HG03045 (cell line): ENCODE measurements around the gene ZNF462.

Source experiments
- ATAC-seq: cut with Tn5 transposase; IDR thresholded peaks from one replicate; pipeline ENCODE4 v1.9.1; 2021; ENCODE audit warnings: mild to moderate bottlenecking, moderate library complexity; ENCODE audit not compliant: unreplicated experiment

Gene ZNF462

GRCh38 chr9:106921341-106921899, 58.5 kb downstream of the ZNF462 start:
- no peak for ATAC-seq

- no peak for ATAC-seq
Observed at GRCh38 chr9:106922026-106922425, 59.1 kb downstream of the ZNF462 start.

- no peak for ATAC-seq
Observed at GRCh38 chr9:106925392-106925791, 62.4 kb downstream of the ZNF462 start.

GRCh38 chr9:106927916-106928315, 65.0 kb downstream of the ZNF462 start:
- ATAC-seq = no peak

GRCh38 chr9:106928350-106928749, 65.4 kb downstream of the ZNF462 start:
- no peak for ATAC-seq

- ATAC-seq = no peak
Observed at GRCh38 chr9:106929471-106930177, 66.7 kb downstream of the ZNF462 start.

GRCh38 chr9:106930477-106930876, 67.5 kb downstream of the ZNF462 start:
- no peak for ATAC-seq

- no peak for ATAC-seq
Observed at GRCh38 chr9:106931466-106931865, 68.5 kb downstream of the ZNF462 start.

GRCh38 chr9:106932178-106932577, 69.2 kb downstream of the ZNF462 start:
- no peak for ATAC-seq

- ATAC-seq = no peak
Observed at GRCh38 chr9:106932675-106933074, 69.7 kb downstream of the ZNF462 start.

GRCh38 chr9:106933470-106933869, 70.5 kb downstream of the ZNF462 start:
- ATAC-seq = no peak

- ATAC-seq = no peak
Observed at GRCh38 chr9:106934442-106935238, 71.7 kb downstream of the ZNF462 start.

- ATAC-seq = no peak
Observed at GRCh38 chr9:106936680-106937079, 73.7 kb downstream of the ZNF462 start.

GRCh38 chr9:106941916-106942315, 79.0 kb downstream of the ZNF462 start:
- no peak for ATAC-seq

- ATAC-seq = no peak
Observed at GRCh38 chr9:106945727-106946660, 83.0 kb downstream of the ZNF462 start.

GRCh38 chr9:106947106-106947900, 84.3 kb downstream of the ZNF462 start:
- no peak for ATAC-seq

GRCh38 chr9:106953174-106953573, 90.2 kb downstream of the ZNF462 start:
- no peak for ATAC-seq

- ATAC-seq = no peak
Observed at GRCh38 chr9:106954558-106954957, 91.6 kb downstream of the ZNF462 start.

GRCh38 chr9:106954974-106955850, 92.2 kb downstream of the ZNF462 start:
- ATAC-seq = no peak
